A549 (cell line): Measurements from ENCODE around the gene LHX4. TPM values are rescaled to one million over a fixed set of nuclear protein-coding genes. Genes with fewer than 3 reads are reported as not detected.

ENCODE experiments used
- ATAC-seq, 2 experiments: fragments of 200-7000 bp in 1 of 2; fragments of >200 bp in 1 of 2; cut with Nextera tagmentation in 1 of 2; cut with Tn5 transposase in 1 of 2; 3 replicates each; pipeline versions ENCODE4 v1.8.0 to v1.9.1; 2018 to 2020; ENCODE audit warnings: mild to moderate bottlenecking in 1 of 2, moderate library complexity in 1 of 2
- CTCF ChIA-PET: fragments of 300-600 bp; sonication (Branson Sonifier 250); formaldehyde crosslinking; extraction: SDS; loops from one replicate; lab custom pipeline; 2021; ENCODE audit warnings: antibody characterized with exemption, inconsistent platforms; lab: Yijun Ruan, JAX
- POLR2A ChIA-PET: fragments of 350-600 bp; formaldehyde crosslinking; extraction: SDS; loops from one replicate; lab custom pipeline; 2021; ENCODE audit warnings: antibody characterized with exemption, inconsistent platforms; lab: Yijun Ruan, JAX
- DNase-seq, 2 experiments: peaks; one replicate each; pipeline versions ENCODE4 v3.0.0 to v3.0.0-alpha.2; 2011 to 2016; ENCODE audit warnings: low read depth in 1 of 2, low spot score in 1 of 2
- FAIRE-seq: peaks from 2 replicates; lab custom pipeline; 2011; peaks lifted over from hg19 to GRCh38; lab: Jason Lieb, UNC
- H3K27ac ChIP-seq, 2 experiments: fragments of >200 bp; sonication (Bioruptor Twin); formaldehyde crosslinking; 3 replicates each; pipeline ENCODE4 v1.5.1; 2016 to 2017
- H3K4me1 ChIP-seq: fragments of >200 bp; sonication (Bioruptor Twin); formaldehyde crosslinking; 3 replicates; pipeline ENCODE4 v1.6.1; 2016
- H3K4me2 ChIP-seq: fragments of >200 bp; sonication (Bioruptor Twin); formaldehyde crosslinking; 3 replicates; pipeline ENCODE4 v1.6.1; 2016
- H3K4me3 ChIP-seq: fragments of >200 bp; sonication (Bioruptor Twin); formaldehyde crosslinking; 3 replicates; pipeline ENCODE4 v1.5.1; 2016
- H3K9me3 ChIP-seq: fragments of >200 bp; sonication (Bioruptor Twin); formaldehyde crosslinking; 3 replicates; pipeline ENCODE4 v1.6.1; 2016
- CBX8 ChIP-seq: fragments of 200-600 bp; sonication (generic); IDR thresholded peaks from 2 replicates; pipeline ENCODE4 v1.6.1; 2016
- EHF ChIP-seq: fragments of 250-450 bp; sonication (Bioruptor Pico); IDR thresholded peaks from 2 replicates; pipeline ENCODE4 v1.5.0; 2020; ENCODE audit warnings: mild to moderate bottlenecking
- ESRRA ChIP-seq: fragments of 150-350 bp; IDR thresholded peaks from 2 replicates; pipeline ENCODE4 v1.6.1; 2014; ENCODE audit warnings: mild to moderate bottlenecking, low read length, borderline replicate concordance
- FOSB ChIP-seq: fragments of 250-450 bp; sonication (Bioruptor Pico); IDR thresholded peaks from 2 replicates; pipeline ENCODE4 v1.5.0; 2020; ENCODE audit warnings: mild to moderate bottlenecking, moderate library complexity
- FOXS1 ChIP-seq: fragments of 250-450 bp; sonication (Bioruptor Pico); IDR thresholded peaks from 2 replicates; pipeline ENCODE4 v1.5.0; 2020; ENCODE audit warnings: mild to moderate bottlenecking, moderate library complexity
- GATA3 ChIP-seq: IDR thresholded peaks from 2 replicates; pipeline ENCODE4 v1.6.1; 2012; ENCODE audit warnings: borderline replicate concordance
- HES2 ChIP-seq: fragments of >200 bp; sonication (Bioruptor Twin); formaldehyde crosslinking; IDR thresholded peaks from 2 replicates; pipeline ENCODE4 v1.6.1; 2016
- HMGXB4 ChIP-seq: fragments of 250-450 bp; sonication (Bioruptor Pico); IDR thresholded peaks from 2 replicates; pipeline ENCODE4 v1.5.0; 2021; ENCODE audit warnings: mild to moderate bottlenecking, moderate library complexity, borderline replicate concordance
- HOXB5 ChIP-seq: fragments of 250-450 bp; sonication (Bioruptor Pico); IDR thresholded peaks from 2 replicates; pipeline ENCODE4 v1.5.0; 2020; ENCODE audit warnings: mild to moderate bottlenecking, moderate library complexity
- KDM1A ChIP-seq: fragments of 200-600 bp; sonication (generic); IDR thresholded peaks from 2 replicates; pipeline ENCODE4 v1.6.1; 2016; ENCODE audit warnings: low read depth, mild to moderate bottlenecking
- MYC ChIP-seq: IDR thresholded peaks from 2 replicates; pipeline ENCODE4 v1.6.1; 2012; ENCODE audit warnings: mild to moderate bottlenecking, inconsistent platforms, low read length, improper control_type of control experiment, borderline replicate concordance
- POLR2A ChIP-seq: IDR thresholded peaks from 2 replicates; pipeline ENCODE4 v1.6.1; 2012; ENCODE audit warnings: mild to moderate bottlenecking, low read length
- RCOR1 ChIP-seq: fragments of 150-350 bp; IDR thresholded peaks from 2 replicates; pipeline ENCODE4 v1.6.1; 2014; ENCODE audit warnings: antibody characterized with exemption, low read length, low read depth
- SMC3 ChIP-seq: fragments of >200 bp; sonication (Bioruptor Twin); formaldehyde crosslinking; IDR thresholded peaks from 3 replicates; pipeline ENCODE4 v1.6.1; 2018; ENCODE audit warnings: inconsistent platforms
- ZC3H11A ChIP-seq: fragments of 450-650 bp; IDR thresholded peaks from 2 replicates; pipeline ENCODE4 v1.6.1; 2014; ENCODE audit warnings: antibody characterized with exemption, mild to moderate bottlenecking
- ZFP36 ChIP-seq: fragments of 450-650 bp; IDR thresholded peaks from 2 replicates; pipeline ENCODE4 v1.6.1; 2014; ENCODE audit warnings: borderline replicate concordance; ENCODE audit not compliant: partially characterized antibody
- ZSCAN20 ChIP-seq: fragments of 250-450 bp; sonication (Bioruptor Pico); IDR thresholded peaks from 2 replicates; pipeline ENCODE4 v1.8.0; 2022; ENCODE audit warnings: mild to moderate bottlenecking, moderate library complexity
- WGBS: methylation state at CpG from one replicate; pipeline ENCODE4 v1.1.6; 2017; ENCODE audit errors: missing lambda C conversion rate; 5-methylcytosine and 5-hydroxymethylcytosine counted together
- polyA plus RNA-seq, 4 experiments: library from polyadenylated mRNA; depleted of rRNA in 3 of 4; stranded (reverse); fragments of >200 nt; fragmentation: RNase III in 1 of 4; extraction: RNeasy Plus Mini Kit Qiagen cat#74134 plus additional on column Dnase treatment in 1 of 4; gene quantifications; 2 replicates in 3 of 4; 3 replicates in 1 of 4; pipeline ENCODE4 v1.2.3, GENCODE V29; 2011 to 2017
- TF ChIP-seq, protein P1 (sequence below): fragments of 450-650 bp; IDR thresholded peaks from 2 replicates; pipeline ENCODE4 v1.6.1; 2014; ENCODE audit warnings: antibody characterized with exemption

The LHX4 gene
- polyA plus RNA-seq, 2 of the 4 experiments (the other 2 are of a cell fraction), result 0.62 to 0.80 TPM

GRCh38 chr1:180237869-180238476 lies 7.9 kb downstream of the LHX4 start:
- no peak for ATAC-seq
- WGBS, result 72% methylated on average over 7 of the region's 7 CpGs
- FAIRE-seq, result no peak

GRCh38 chr1:180238675-180239074 lies 8.6 kb downstream of the LHX4 start:
- H3K4me3 ChIP-seq, result no peak overlapping the region
- H3K4me1 ChIP-seq, result no peaks in the 10 kb centered on the region
- FAIRE-seq, result no peak
- ATAC-seq, result no peak
- ChIA-PET CTCF (interaction anchor here (0.5 to 0.9 kb wide), 2 partner anchors 24 to 240 kb away, joined by 3 to 4 read pairs; no protein-coding TSS in a partner anchor), POLR2A (no interaction called here)
- no peak overlapping the region for H3K4me2 ChIP-seq
- TF ChIP-seq SMC3, result no peak
- TF ChIP-seq HMGXB4 (CRISPR knock-in tag), result no peak
- TF ChIP-seq FOXS1 (CRISPR knock-in tag), result no peak
- TF ChIP-seq HES2, result no peak
- no peak overlapping the region for H3K27ac ChIP-seq
- WGBS, result 75% methylated on average over 7 of the region's 7 CpGs
- H3K9me3 ChIP-seq, result no peaks in the 10 kb centered on the region
- DNase-seq, result no peak

More at GRCh38 chr1:180237869-180238476, 7.9 kb downstream of the LHX4 start:
- ChIA-PET CTCF (interaction anchor here (2.4 kb wide), 1 partner anchor 50 kb away, joined by 7 read pairs; no protein-coding TSS in a partner anchor), POLR2A (no interaction called here)
- no peaks in the 10 kb centered on the region for H3K4me1 ChIP-seq
- no peak overlapping the region for H3K27ac ChIP-seq
- no peak overlapping the region for H3K4me3 ChIP-seq
- DNase-seq, result no peak
- TF ChIP-seq FOSB (CRISPR knock-in tag) (no peak), ZSCAN20 (CRISPR knock-in tag) (no peak), HOXB5 (CRISPR knock-in tag) (no peak), POLR2A (no peak), ESRRA (no peak), ZC3H11A (no peak), ZFP36 (no peak), RCOR1 (no peak), MYC (no peak), KDM1A (no peak)
- H3K9me3 ChIP-seq, result no peaks in the 10 kb centered on the region
- H3K4me2 ChIP-seq, result no peak overlapping the region

DNA sequence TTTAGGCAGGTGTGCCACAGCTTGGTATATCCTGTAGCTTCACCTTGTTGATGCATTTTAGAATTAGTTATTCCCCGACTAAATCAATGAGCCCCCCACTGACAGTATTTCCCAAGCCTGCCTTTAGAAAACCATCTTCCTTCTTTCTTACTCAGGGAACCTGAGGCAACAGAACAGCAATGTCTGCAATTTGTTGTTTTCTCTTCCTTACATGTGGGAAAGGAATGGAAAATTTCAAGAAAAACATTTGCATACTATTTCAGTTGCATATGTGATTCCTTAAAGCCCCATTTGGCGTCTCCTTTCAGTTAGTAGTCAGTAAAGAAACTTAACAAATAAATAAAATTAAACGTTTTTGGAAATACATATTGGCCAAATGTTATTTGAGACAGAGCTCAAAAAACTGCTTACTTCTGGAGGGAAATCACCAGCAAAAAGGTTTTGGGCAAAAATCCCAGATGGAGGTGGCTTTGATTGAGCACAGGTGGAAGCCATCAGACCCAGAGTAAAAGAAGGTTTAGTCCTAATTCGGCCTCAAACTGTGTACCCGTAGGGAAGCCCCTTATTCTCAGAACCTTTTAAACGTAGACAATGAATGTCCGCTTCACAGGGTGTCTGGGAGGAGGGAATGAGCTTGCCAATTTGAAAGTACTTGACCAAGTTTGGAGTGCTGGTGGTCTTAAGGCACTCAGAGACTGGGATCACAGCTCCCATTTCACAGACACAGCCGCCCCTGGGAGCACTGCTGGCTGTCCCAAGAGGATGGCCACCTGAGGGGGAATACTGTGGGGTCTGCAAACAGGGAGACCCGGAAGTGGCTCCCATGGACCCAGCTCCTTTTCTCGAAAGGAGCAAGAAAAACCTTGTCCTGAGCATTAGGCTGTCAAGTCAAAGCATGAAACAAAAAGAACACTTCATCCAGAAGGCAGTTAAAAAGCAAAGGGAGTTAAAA lies 9.4 kb downstream of the LHX4 start:
- POLR2A ChIA-PET, result no interaction called here
- TF ChIP-seq EHF (CRISPR knock-in tag) (no peak), KDM1A (no peak), CBX8 (no peak), GATA3 (no peak)
- TF ChIP-seq, protein P1, sequence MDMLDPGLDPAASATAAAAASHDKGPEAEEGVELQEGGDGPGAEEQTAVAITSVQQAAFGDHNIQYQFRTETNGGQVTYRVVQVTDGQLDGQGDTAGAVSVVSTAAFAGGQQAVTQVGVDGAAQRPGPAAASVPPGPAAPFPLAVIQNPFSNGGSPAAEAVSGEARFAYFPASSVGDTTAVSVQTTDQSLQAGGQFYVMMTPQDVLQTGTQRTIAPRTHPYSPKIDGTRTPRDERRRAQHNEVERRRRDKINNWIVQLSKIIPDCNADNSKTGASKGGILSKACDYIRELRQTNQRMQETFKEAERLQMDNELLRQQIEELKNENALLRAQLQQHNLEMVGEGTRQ, result no peak
- Histone ChIP-seq H3K4me3 (no peak overlapping the region), H3K9me3 (no peaks in the 10 kb centered on the region), H3K4me2 (no peak overlapping the region), H3K27ac (no peak overlapping the region), H3K4me1 (no peaks in the 10 kb centered on the region)
- FAIRE-seq (no peak), ATAC-seq (no peak), DNase-seq (no peak)
- 65% methylated on average over 10 of the region's 10 CpGs for WGBS
- CTCF ChIA-PET, result interaction anchor here (0.5 to 2.2 kb wide), 4 partner anchors 8 to 239 kb away, joined by 3 to 7 read pairs (median 4); no protein-coding TSS in a partner anchor
